HG03521 (cell line): ENCODE results near the gene PLXNB2.
"Not testable (repeated sequence)": the region's sequence is repeated elsewhere in the genome, so short reads cannot be mapped to it uniquely, and the experiment has no call there.

Source experiments
- ATAC-seq: cut with Tn5 transposase; IDR thresholded peaks from one replicate; pipeline ENCODE4 v1.9.1; 2021; ENCODE audit warnings: mild to moderate bottlenecking, moderate library complexity; ENCODE audit not compliant: unreplicated experiment

PLXNB2 gene

DNA sequence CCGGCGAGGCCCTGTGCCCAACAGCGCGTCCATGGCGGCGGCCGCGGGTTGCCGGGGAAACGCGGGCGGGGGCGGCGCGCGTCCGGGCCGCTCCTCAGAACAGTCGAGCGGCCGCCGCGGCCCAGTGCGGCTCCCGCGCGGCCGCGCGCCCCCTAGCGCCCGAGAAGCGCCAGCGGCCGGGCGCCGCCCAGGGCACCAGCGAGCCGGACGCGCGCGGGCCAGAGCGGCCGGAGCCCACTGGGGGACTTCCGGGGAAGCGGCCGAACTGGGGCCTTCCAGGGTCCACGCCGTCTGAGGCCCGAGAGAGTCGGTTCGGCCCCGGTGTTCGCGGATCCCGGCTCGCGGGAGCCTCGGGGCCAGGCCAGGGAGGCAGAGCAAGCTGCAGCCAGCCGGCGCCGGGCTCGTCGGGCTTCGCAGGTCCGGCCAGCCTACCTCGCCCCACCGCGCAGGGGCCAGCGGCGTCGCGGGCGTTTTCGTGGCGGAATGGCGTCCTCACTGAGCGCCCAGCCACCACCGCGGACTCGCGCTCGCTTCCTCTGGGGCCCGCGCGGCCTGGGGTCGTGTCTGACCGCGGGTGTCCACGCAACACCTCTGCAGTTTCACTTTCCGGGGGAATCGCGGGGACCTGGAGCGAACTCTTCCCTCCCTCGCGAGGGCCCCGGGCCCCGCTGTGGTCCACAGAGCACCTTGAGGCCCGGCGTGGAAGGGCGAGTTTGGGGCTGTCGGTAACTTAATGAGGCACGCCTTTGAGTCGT, 19.7 kb upstream of the PLXNB2 start, which contains the start of gene DENND6B:
DENND6B (minus strand) TSS at position 57 of the 755 bp plus-strand sequence; CDS start at position 33, 24 bp downstream.
- ATAC-seq: peak; percentile 95

GRCh38 chr22:50326225-50326955, 18.9 kb upstream of the PLXNB2 start:
- ATAC-seq: no peak

DNA sequence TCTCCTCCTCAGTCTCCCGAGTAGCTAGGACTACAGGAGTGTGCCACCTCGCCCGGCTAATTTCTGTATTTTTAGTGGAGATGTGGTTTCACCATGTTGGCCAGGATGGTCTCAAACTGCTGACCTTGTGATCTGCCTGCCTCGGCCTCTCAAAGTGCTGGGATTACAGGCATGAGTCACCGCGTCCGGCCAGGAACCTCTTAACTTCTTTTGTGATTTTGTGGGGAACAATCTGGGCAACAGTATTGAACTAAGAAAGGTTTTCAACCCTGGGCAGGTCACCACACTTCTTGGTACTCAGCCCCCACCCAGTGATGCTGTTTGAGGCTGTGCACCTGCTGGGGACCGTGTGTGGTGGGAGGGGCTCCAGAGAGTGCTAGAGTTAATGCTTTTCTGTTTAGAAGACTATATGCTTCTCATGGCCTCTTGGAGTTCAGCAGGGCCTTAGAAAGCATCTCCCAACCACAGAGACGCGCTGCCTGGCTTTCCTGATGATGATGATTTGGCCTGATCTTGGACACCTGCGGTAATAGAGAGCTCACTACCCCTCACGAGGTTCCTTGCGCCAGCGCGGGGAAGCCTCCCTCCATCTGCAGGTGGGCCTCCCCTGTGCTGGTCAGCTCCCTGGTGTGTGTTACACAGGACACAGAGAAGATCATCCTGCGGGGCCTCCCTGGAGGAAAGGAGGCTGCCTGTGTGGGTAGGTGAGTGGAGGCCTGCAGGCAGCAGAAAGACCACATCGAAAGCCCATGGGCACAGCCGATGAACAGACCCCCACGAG, 18.2 kb upstream of the PLXNB2 start:
- no peak for ATAC-seq

GRCh38 chr22:50323900-50324299, 16.5 kb upstream of the PLXNB2 start:
- no peak for ATAC-seq

DNA sequence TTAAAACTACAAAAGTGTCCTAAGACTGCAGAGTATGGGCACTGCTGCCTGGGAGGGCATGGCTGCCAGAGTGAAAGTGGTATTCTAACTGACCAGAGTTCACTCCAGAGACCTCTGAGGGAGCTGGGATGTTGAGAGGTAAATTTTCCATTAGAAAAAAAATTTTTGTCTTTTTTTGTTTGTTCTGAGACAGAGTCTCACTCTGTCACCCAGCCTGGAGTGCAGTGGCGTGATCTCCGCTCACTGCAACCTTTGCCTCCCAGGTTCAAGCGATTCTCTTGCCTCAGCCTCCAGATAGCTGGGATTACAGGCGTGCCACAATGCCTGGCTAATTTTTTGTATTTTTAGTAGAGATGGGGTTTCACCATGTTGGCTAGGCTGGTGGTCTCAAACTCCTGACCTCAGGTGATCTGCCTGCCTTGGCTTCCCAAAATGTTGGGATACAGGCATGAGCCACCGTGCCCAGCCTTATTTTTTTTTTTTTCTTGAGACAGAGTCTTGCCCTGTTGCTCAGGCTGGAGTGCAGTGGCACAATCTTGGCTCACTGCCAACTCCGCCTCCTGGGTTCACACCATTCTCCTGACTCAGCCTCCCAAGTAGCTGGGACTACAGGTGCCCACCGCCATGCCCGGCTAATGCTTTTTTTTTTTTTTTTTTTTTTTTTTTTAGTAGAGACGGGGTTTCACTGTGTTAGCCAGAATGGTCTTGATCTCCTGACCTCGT, 15.1 kb upstream of the PLXNB2 start:
- ATAC-seq: not testable (repeated sequence)

DNA sequence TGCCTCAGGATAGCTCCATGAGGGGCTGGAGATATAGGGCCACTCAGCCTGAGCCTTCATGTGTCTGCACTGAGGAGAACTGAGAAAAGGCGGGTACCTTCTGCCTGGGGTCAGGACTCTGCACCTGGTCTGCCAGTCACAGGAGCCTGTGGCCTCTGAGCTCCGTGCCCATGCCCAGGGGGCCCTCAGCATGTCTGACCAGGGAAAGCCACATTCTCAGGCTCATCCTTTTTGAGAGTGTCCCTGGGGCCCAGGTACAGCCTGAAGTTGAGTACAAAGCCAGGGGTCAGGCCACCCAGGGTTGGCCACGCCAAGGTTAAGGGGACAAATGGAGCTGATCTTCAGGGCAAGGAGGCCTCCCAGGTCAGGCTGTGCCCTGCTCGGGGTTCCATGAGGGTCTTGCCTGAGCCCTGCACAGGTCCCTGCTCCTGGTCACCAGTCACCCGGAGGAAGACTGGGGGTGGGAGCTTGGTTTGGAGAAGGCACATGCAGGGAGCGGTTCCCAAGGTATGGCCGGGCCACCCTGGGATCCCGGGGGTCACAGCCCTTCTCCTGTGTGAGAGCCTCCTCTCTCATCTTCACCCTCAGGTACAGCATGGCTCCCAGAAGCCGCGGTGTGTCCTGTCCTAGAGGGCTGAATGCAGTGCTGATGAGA, 13.4 kb upstream of the PLXNB2 start:
- ATAC-seq: no peak

- no peak for ATAC-seq
Measured at GRCh38 chr22:50320116-50320515, 12.7 kb upstream of the PLXNB2 start.

GRCh38 chr22:50319503-50319951, 12.1 kb upstream of the PLXNB2 start:
- ATAC-seq: no peak

DNA sequence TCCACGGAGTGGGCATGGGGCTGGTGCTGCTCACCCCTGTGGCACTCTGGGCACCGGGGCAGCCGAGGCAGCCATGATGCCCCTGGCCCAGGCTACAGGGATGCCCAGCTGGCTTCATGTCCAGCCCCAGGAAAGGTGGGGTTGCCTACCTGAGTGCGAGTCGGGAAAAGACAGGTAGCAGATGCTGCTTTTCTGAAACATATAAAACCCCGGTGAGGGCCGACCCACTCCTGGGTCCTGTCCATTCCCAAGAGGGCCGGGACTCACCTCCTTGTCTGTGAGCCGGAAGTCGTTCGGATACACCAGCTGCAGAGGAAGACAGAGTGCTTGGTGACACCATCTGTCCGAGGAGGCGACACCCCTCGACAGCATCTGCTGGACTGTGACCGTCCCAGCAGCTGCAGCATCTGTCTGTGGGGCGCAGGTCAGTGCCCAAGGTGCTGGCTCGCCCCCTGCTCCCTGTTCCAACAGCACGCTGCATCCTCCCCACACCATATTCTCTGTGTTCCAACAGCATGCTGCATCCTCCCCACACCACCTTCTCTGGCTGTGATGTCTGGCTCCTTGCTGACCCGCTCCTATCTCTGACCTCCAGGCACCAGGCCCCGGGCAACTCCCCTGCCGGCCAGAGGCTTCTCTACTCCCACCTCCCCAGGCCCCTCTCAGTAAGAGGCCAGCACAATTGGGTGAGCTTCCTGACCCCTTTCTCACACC, 11.4 kb upstream of the PLXNB2 start:
- ATAC-seq: no peak

DNA sequence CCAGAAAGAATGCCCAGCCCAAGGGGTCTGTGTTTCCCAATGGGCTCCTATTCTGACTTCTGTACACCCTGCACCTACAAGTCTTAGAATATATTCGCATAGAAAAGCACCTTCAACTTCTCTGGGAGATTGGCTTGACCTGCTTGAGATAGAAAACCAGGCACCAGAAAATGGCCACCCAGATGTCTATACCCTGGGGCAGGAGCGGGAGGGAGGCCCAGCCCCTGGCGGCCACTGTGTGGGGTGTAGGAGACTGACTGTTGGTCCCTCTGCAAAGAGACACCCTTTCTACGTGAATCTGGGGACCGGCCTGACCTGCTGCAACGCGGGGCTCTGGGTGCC, 10.9 kb upstream of the PLXNB2 start:
- ATAC-seq: no peak

DNA sequence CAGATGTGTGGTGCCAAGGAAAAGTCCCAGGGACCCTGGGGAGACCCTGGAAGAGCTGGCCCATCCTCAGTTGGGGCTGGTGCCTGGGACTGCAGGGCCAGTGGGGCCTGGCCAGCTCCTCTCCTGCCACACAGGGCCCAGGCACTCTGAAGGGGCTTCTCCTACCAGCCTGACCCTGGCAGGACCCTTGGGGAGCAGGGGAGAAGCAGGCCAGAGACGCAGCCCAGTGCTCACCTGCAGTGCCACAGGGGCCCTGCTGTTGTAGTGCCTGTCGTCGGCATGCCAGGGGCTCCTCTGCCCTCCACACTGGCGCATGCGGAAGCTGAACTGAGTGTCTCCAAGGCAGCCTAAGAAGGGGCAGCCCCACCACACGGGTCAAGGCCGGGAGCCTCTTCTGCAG, 10.2 kb upstream of the PLXNB2 start:
- no peak for ATAC-seq

DNA sequence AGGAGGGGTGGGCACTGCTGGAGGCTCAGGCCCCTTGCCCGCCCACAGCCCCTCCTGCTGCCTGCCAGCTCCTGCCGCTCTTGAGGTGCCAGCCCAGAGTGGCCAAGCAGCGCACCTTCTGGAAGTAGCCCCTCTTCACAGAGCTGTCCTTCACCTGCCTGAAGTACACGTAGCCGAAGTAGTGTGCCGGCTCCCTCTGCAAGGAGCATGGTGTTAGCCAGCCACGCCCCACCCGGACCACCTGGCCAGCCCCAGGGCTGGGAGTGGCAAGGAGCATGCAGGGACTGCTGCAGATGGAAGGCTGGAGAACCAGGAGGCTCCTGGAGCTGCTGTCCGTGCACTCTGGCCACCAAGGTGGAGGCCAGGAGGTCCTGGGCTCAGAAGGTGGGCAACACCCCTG, 9.7 kb upstream of the PLXNB2 start:
- no peak for ATAC-seq

GRCh38 chr22:50316114-50317065, 8.9 kb upstream of the PLXNB2 start:
- no peak for ATAC-seq

- ATAC-seq: no peak
Measured at GRCh38 chr22:50315289-50316113, 8.1 kb upstream of the PLXNB2 start.

DNA sequence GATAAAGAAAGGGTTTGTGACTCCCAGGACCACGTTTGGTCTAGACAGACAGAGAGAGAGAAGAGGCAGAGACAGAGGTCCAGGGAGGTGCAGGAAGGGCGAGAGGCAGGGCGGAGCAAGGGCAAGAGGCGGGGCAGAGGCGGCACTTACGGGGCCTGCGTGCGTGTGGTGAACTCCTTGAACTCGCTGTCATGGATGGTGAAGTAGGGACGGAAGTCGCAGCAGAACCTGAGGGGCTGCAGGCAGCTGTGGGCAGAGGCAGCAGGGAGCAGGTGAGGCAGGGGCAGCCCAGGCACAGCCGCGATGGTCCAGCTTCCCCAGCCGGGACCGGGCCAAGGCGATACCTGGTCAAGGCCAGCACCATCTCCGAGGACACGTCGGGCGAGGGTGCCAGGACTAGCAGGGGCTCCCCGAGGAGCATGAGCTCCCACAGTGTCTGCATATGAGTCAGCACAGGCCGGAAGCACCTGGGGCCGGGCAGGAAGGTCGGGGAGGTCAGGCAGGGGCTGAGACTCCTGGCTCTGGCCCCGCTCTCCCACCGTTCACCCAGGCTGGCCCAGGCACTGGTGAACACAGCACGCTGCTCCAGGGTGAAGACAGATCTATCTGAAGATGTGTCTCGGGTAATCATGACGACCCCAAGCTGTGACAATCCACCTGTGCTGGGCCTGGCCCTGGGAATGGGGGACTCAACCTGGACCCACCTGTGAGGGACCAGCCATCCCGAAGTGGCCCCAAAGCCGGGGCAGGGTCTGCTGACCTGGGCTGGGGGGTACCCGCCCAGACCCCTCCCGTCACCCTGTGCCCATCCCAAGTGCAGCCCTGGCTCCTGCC, 7.2 kb upstream of the PLXNB2 start:
- ATAC-seq: peak; percentile 66

GRCh38 chr22:50314081-50314454, 6.6 kb upstream of the PLXNB2 start:
- no peak for ATAC-seq

DNA sequence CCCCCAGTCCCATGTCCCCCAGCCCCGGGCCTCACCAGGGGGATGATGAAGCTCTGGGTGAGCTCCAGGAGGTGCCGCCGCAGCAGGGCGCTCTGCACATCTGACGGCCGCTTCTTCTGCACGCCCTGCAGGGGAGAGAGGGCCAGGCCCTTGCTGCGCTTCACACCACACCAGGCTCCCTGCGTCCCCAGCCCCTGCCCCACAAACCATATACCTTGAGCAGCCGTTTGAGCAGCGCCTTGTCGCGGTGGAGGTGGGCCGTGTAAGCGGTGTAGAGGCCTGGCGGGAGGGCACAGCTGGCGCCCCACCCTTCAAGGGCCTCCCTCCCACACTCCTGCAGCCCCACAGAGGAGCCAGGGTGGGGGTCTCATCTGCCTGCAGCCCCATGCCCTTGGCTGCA, 6.2 kb upstream of the PLXNB2 start:
- no peak for ATAC-seq
